PC-9 (cell line): Measurements from ENCODE around the gene BTAF1.

Experiments used
- EZH2 ChIP-seq: fragments of 200-600 bp; sonication (generic); IDR thresholded peaks from 2 replicates; pipeline ENCODE4 v1.8.0; 2017; ENCODE audit warnings: antibody characterized with exemption, low read depth
- TF ChIP-seq, protein P1 (sequence below): fragments of 200-600 bp; sonication (generic); conservative IDR thresholded peaks from 2 replicates; pipeline ENCODE4 v1.6.1; 2017; ENCODE audit warnings: mixed run types, antibody characterized with exemption, mild to moderate bottlenecking, moderate library complexity

DNA sequence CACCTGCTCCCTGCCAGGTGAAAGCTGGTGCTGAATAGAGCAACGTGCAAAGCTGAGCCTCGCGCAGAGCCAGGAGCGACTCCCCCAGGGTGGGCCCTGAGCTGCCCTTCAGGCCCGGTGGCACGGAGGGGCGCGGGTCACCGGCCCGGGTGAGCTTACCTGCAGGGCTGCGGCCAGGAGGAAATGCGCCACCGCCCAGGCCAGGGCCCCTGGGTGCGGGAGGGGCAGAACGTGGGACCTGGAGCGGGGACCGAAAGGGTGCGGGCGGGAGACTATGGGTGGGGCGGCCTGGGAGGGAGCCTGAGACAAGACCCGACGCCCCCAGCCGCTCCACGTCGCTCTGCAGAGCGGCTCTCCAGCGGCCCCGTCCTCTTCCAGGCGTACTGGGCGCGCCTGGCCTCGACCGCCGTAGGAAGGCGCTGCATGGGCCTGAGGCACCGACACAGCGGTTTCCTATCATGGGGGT is 122.1 kb downstream of the BTAF1 start:
- TF ChIP-seq, protein P1, sequence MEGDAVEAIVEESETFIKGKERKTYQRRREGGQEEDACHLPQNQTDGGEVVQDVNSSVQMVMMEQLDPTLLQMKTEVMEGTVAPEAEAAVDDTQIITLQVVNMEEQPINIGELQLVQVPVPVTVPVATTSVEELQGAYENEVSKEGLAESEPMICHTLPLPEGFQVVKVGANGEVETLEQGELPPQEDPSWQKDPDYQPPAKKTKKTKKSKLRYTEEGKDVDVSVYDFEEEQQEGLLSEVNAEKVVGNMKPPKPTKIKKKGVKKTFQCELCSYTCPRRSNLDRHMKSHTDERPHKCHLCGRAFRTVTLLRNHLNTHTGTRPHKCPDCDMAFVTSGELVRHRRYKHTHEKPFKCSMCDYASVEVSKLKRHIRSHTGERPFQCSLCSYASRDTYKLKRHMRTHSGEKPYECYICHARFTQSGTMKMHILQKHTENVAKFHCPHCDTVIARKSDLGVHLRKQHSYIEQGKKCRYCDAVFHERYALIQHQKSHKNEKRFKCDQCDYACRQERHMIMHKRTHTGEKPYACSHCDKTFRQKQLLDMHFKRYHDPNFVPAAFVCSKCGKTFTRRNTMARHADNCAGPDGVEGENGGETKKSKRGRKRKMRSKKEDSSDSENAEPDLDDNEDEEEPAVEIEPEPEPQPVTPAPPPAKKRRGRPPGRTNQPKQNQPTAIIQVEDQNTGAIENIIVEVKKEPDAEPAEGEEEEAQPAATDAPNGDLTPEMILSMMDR: no peak
- no peak for TF ChIP-seq EZH2
